Measurements from ENCODE around the gene TLCD4.

Gene TLCD4

GRCh38 chr1:95095833-95096217, 21.3 kb upstream of the TLCD4 start:
- no peak for DNase-seq (ENCODE audit: low spot score)

- no peak for DNase-seq (ENCODE audit: low spot score)
These were observed 20.8 kb upstream of the TLCD4 start for GRCh38 chr1:95096218-95096841.

GRCh38 chr1:95097426-95097825, 19.7 kb upstream of the TLCD4 start:
- DNase-seq (ENCODE audit: low spot score) = no peak

GRCh38 chr1:95098196-95098595, 19.0 kb upstream of the TLCD4 start:
- DNase-seq (ENCODE audit: low spot score) = no peak

- no peak for DNase-seq (ENCODE audit: low spot score)
These were observed 8.4 kb upstream of the TLCD4 start for GRCh38 chr1:95108792-95109191.

GRCh38 chr1:95111014-95111413, 6.1 kb upstream of the TLCD4 start:
- no peak for DNase-seq (ENCODE audit: low spot score)

- DNase-seq (ENCODE audit: low spot score) = no peak
These were observed 3.5 kb upstream of the TLCD4 start for GRCh38 chr1:95113684-95114083.

- DNase-seq (ENCODE audit: low spot score) = no peak
These were observed 1.4 kb upstream of the TLCD4 start for GRCh38 chr1:95115708-95116137.

- peak; percentile 85 for DNase-seq (ENCODE audit: low spot score)
These were observed 462 bp upstream of the TLCD4 start for GRCh38 chr1:95116580-95117206.

- DNase-seq (ENCODE audit: low spot score) = no peak
These were observed 928 bp downstream of the TLCD4 start for GRCh38 chr1:95118067-95118499.

- no peak for DNase-seq (ENCODE audit: low spot score)
These were observed 1.6 kb downstream of the TLCD4 start for GRCh38 chr1:95118710-95119109.

GRCh38 chr1:95119273-95119672, 2.1 kb downstream of the TLCD4 start:
- no peak for DNase-seq (ENCODE audit: low spot score)

- DNase-seq (ENCODE audit: low spot score) = no peak
These were observed 5.1 kb downstream of the TLCD4 start for GRCh38 chr1:95122151-95122697.

- DNase-seq (ENCODE audit: low spot score) = no peak
These were observed 7.2 kb downstream of the TLCD4 start for GRCh38 chr1:95124342-95124741.

- DNase-seq (ENCODE audit: low spot score) = no peak
These were observed 9.2 kb downstream of the TLCD4 start for GRCh38 chr1:95126366-95126765.

GRCh38 chr1:95126846-95127245, 9.7 kb downstream of the TLCD4 start:
- DNase-seq (ENCODE audit: low spot score) = peak; percentile 53

GRCh38 chr1:95127380-95127779, 10.2 kb downstream of the TLCD4 start:
- DNase-seq (ENCODE audit: low spot score) = no peak

- DNase-seq (ENCODE audit: low spot score) = no peak
These were observed 15.6 kb downstream of the TLCD4 start for GRCh38 chr1:95132762-95133161.

- no peak for DNase-seq (ENCODE audit: low spot score)
These were observed 16.5 kb downstream of the TLCD4 start for GRCh38 chr1:95133687-95134086.

GRCh38 chr1:95138223-95138622, 21.1 kb downstream of the TLCD4 start:
- no peak for DNase-seq (ENCODE audit: low spot score)

- DNase-seq (ENCODE audit: low spot score) = no peak
These were observed 21.9 kb downstream of the TLCD4 start for GRCh38 chr1:95139039-95139438.

- no peak for DNase-seq (ENCODE audit: low spot score)
These were observed 23.6 kb downstream of the TLCD4 start for GRCh38 chr1:95140791-95141190.

GRCh38 chr1:95145493-95145892, 28.3 kb downstream of the TLCD4 start:
- no peak for DNase-seq (ENCODE audit: low spot score)

GRCh38 chr1:95146637-95147036, 29.5 kb downstream of the TLCD4 start:
- DNase-seq (ENCODE audit: low spot score) = no peak
